GM19025 (cell line): ENCODE measurements around the gene HPSE2.
"Not testable (repeated sequence)": the region's sequence is repeated elsewhere in the genome, so short reads cannot be mapped to it uniquely, and the experiment has no call there.

ENCODE experiments used
- ATAC-seq: cut with Tn5 transposase; IDR thresholded peaks from one replicate; pipeline ENCODE4 v1.9.1; 2021; ENCODE audit warnings: mild to moderate bottlenecking, low read depth, moderate library complexity; ENCODE audit not compliant: unreplicated experiment

HPSE2 gene

GRCh38 chr10:98925651-98926050, 310.0 kb downstream of the HPSE2 start:
- ATAC-seq = no peak

- ATAC-seq = no peak
These were observed 311.1 kb downstream of the HPSE2 start for GRCh38 chr10:98924526-98924925.

GRCh38 chr10:98921316-98921715, 314.3 kb downstream of the HPSE2 start:
- no peak for ATAC-seq

GRCh38 chr10:98920807-98921206, 314.8 kb downstream of the HPSE2 start:
- ATAC-seq = no peak

- no peak for ATAC-seq
These were observed 315.3 kb downstream of the HPSE2 start for GRCh38 chr10:98920360-98920759.

- ATAC-seq = no peak
These were observed 315.8 kb downstream of the HPSE2 start for GRCh38 chr10:98919899-98920298.

- no peak for ATAC-seq
These were observed 317.8 kb downstream of the HPSE2 start for GRCh38 chr10:98917828-98918227.

GRCh38 chr10:98916526-98917125, 319.0 kb downstream of the HPSE2 start:
- no peak for ATAC-seq

- no peak for ATAC-seq
These were observed 319.7 kb downstream of the HPSE2 start for GRCh38 chr10:98915911-98916310.

GRCh38 chr10:98910546-98910945, 325.1 kb downstream of the HPSE2 start:
- no peak for ATAC-seq

- no peak for ATAC-seq
These were observed 325.6 kb downstream of the HPSE2 start for GRCh38 chr10:98910048-98910447.

GRCh38 chr10:98908868-98909267, 326.8 kb downstream of the HPSE2 start:
- no peak for ATAC-seq

GRCh38 chr10:98908247-98908646, 327.4 kb downstream of the HPSE2 start:
- ATAC-seq = not testable (repeated sequence)

- ATAC-seq = no peak
These were observed 334.1 kb downstream of the HPSE2 start for GRCh38 chr10:98901441-98902110.

- no peak for ATAC-seq
These were observed 336.6 kb downstream of the HPSE2 start for GRCh38 chr10:98899018-98899417.

GRCh38 chr10:98892523-98892922, 343.1 kb downstream of the HPSE2 start:
- ATAC-seq = no peak

- ATAC-seq = no peak
These were observed 349.0 kb downstream of the HPSE2 start for GRCh38 chr10:98886686-98887085.

- no peak for ATAC-seq
These were observed 350.3 kb downstream of the HPSE2 start for GRCh38 chr10:98885378-98885777.

GRCh38 chr10:98881789-98882188, 353.9 kb downstream of the HPSE2 start:
- ATAC-seq = no peak

GRCh38 chr10:98880971-98881370, 354.7 kb downstream of the HPSE2 start:
- ATAC-seq = no peak

- ATAC-seq = no peak
These were observed 356.7 kb downstream of the HPSE2 start for GRCh38 chr10:98878921-98879320.

GRCh38 chr10:98878418-98878817, 357.2 kb downstream of the HPSE2 start:
- ATAC-seq = no peak
